ENCODE results near the gene PEX16. TPM values are rescaled to one million over a fixed set of nuclear protein-coding genes. Genes with fewer than 3 reads are reported as not detected.

The PEX16 gene
- total and polyA plus RNA-seq, 2 of the 13 experiments (the other 11 are each of a cell fraction or from before 2014, with no cell fraction given): 12.5 to 21.8 TPM

- TF ChIP-seq ZNF564 (CRISPR knock-in tag; IDR thresholded peaks at IDR 0.05): no peak; the same call in 1 of the 2 replicates
- TF ChIP-seq JUND (CRISPR knock-in tag; IDR thresholded peaks at IDR 0.05): no peak
- TF ChIP-seq RFX5 (IDR thresholded peaks at IDR 0.05; ENCODE audit: low read depth, low read length): no peak
- no peak for TF ChIP-seq ZNF362 (CRISPR knock-in tag; IDR thresholded peaks at IDR 0.05; ENCODE audit: borderline replicate concordance)
- peak; percentile 49; the same call in 1 of the 2 replicates for TF ChIP-seq MED13 (CRISPR knock-in tag; IDR thresholded peaks at IDR 0.05)
- TF ChIP-seq ZNF639 (CRISPR knock-in tag; conservative IDR thresholded peaks at IDR 0.05): no peak
- no peak for TF ChIP-seq NFATC3 (CRISPR knock-in tag; IDR thresholded peaks at IDR 0.05)
- TF ChIP-seq ZBTB44 (CRISPR knock-in tag; IDR thresholded peaks at IDR 0.05): no peak
- TF ChIP-seq ONECUT2 (CRISPR knock-in tag; IDR thresholded peaks at IDR 0.05): no peak
- peak; percentile 19; the same call in 1 of the 2 replicates for TF ChIP-seq ZNF460 (CRISPR knock-in tag; IDR thresholded peaks at IDR 0.05; ENCODE audit: borderline replicate concordance)
- no peak for TF ChIP-seq ZNF331 (CRISPR knock-in tag; IDR thresholded peaks at IDR 0.05)
- TF ChIP-seq SAP130 (CRISPR knock-in tag; IDR thresholded peaks at IDR 0.05; ENCODE audit: low read depth): peak; percentile 76
- no peak for TF ChIP-seq ZNF225 (CRISPR knock-in tag; IDR thresholded peaks at IDR 0.05)
- TF ChIP-seq DDIT3 (CRISPR knock-in tag; IDR thresholded peaks at IDR 0.05): no peak
- no peak for TF ChIP-seq SMAD3 (CRISPR knock-in tag; IDR thresholded peaks at IDR 0.05)
- TF ChIP-seq HOMEZ (CRISPR knock-in tag; IDR thresholded peaks at IDR 0.05; ENCODE audit: low read depth): no peak
- 0 out of 2 replicates have a peak, but pooled peaks have one; percentile 34 for TF ChIP-seq ZNF142 (CRISPR knock-in tag; IDR thresholded peaks at IDR 0.05)
- no peak for TF ChIP-seq NFYB (CRISPR knock-in tag; IDR thresholded peaks at IDR 0.05)
Measured at GRCh38 chr11:45921561-45922424, 4.1 kb upstream of the PEX16 start (continued).
